ENCODE results near the gene JOSD2. TPM values are rescaled to one million over a fixed set of nuclear protein-coding genes. Genes with fewer than 3 reads are reported as not detected.

The JOSD2 gene
- total RNA-seq, 1 experiment from 2014 or later = 5.4 TPM

- no peak overlapping the region for H3K9ac ChIP-seq (ENCODE audit: extremely low read depth, insufficient read length, low read length)
- H2AK5ac ChIP-seq (ENCODE audit: insufficient read length, low read length) = no peak overlapping the region
- H3K79me1 ChIP-seq (ENCODE audit: insufficient read depth, low read depth, low read length, poor library complexity, severe bottlenecking) = no peaks in the 10 kb centered on the region
- H4K91ac ChIP-seq (ENCODE audit: insufficient read length, low read depth, low read length) = no peak overlapping the region
- H2BK12ac ChIP-seq (ENCODE audit: insufficient read length, low read depth, low read length) = no peak overlapping the region
- H3K4me2 ChIP-seq (ENCODE audit: insufficient read depth, insufficient read length, low read length) = no peak overlapping the region
- H3K14ac ChIP-seq (ENCODE audit: insufficient read depth, low read length) = no peak overlapping the region
- peaks cover 18% of the 10 kb centered on the region for H3K23me2 ChIP-seq (ENCODE audit: insufficient read length, low read depth, low read length, poor library complexity, severe bottlenecking)
- no peak overlapping the region for H3K18ac ChIP-seq (ENCODE audit: insufficient read length, low read depth, low read length)
- no peaks in the 10 kb centered on the region for H3K9me3 Mint-ChIP-seq
- H3K79me2 ChIP-seq (ENCODE audit: insufficient read depth, low read length) = no peaks in the 10 kb centered on the region
- TF ChIP-seq, protein P1, sequence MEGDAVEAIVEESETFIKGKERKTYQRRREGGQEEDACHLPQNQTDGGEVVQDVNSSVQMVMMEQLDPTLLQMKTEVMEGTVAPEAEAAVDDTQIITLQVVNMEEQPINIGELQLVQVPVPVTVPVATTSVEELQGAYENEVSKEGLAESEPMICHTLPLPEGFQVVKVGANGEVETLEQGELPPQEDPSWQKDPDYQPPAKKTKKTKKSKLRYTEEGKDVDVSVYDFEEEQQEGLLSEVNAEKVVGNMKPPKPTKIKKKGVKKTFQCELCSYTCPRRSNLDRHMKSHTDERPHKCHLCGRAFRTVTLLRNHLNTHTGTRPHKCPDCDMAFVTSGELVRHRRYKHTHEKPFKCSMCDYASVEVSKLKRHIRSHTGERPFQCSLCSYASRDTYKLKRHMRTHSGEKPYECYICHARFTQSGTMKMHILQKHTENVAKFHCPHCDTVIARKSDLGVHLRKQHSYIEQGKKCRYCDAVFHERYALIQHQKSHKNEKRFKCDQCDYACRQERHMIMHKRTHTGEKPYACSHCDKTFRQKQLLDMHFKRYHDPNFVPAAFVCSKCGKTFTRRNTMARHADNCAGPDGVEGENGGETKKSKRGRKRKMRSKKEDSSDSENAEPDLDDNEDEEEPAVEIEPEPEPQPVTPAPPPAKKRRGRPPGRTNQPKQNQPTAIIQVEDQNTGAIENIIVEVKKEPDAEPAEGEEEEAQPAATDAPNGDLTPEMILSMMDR (conservative IDR thresholded peaks at IDR 0.05) = no peak
- H3K9me3 ChIP-seq (ENCODE audit: control insufficient read depth, low read depth, low read length) = no peaks in the 10 kb centered on the region
- H2AFZ ChIP-seq (ENCODE audit: low read length) = no peak overlapping the region
- H3K4me1 Mint-ChIP-seq = peaks cover 22 to 44% of the 10 kb centered on the region in 2 experiments
- no peak overlapping the region for H2BK5ac ChIP-seq (ENCODE audit: insufficient read length, low read length)
- H2BK20ac ChIP-seq (ENCODE audit: low read depth, low read length, poor library complexity, severe bottlenecking) = no peak overlapping the region
- no peak overlapping the region for H2BK120ac ChIP-seq (ENCODE audit: low read depth, low read length, poor library complexity, severe bottlenecking)
- no peak overlapping the region for H3K27ac Mint-ChIP-seq
- H3T11ph ChIP-seq (ENCODE audit: low read length) = no peak overlapping the region
- no peak overlapping the region for H4K5ac ChIP-seq (ENCODE audit: insufficient read length, low read depth, low read length)
- no peaks in the 10 kb centered on the region for H4K20me1 ChIP-seq (ENCODE audit: control insufficient read depth, insufficient read depth, insufficient read length)
- peaks cover 89% of the 10 kb centered on the region for H3K27me3 Mint-ChIP-seq (ENCODE audit: low read depth)
- no CpG with 5 or more reads among the region's 10 CpGs for WGBS (ENCODE audit: extremely low coverage, insufficient read length, low lambda C conversion rate)
- no peaks in the 10 kb centered on the region; the same call in 1 of the 2 replicates for H3K4me1 ChIP-seq (ENCODE audit: insufficient read depth, low read length)
- DNase-seq = no peak
- H3K23ac ChIP-seq (ENCODE audit: insufficient read length, low read depth, low read length) = no peak overlapping the region
- no peak overlapping the region for H2BK15ac ChIP-seq (ENCODE audit: low read depth, low read length)
- H4K8ac ChIP-seq (replicated peaks; ENCODE audit: insufficient read length, low read depth, low read length) = no peak overlapping the region
- no peak overlapping the region for H3K4ac ChIP-seq (ENCODE audit: low read depth, low read length)
- H3K27me3 ChIP-seq (ENCODE audit: insufficient read depth, low read length) = peaks cover 5% of the 10 kb centered on the region; the same call in 1 of the 2 replicates
- no peaks in the 10 kb centered on the region; a peak in 2 of 7 replicates for H3K36me3 Mint-ChIP-seq (ENCODE audit: insufficient read depth in 1 of 3, low read depth in 3 of 3)
- no peak overlapping the region for H3K56ac ChIP-seq (ENCODE audit: insufficient read length, low read depth, low read length)
- H3K4me3 Mint-ChIP-seq = no peak overlapping the region; a peak in 1 of 5 replicates
- no peak overlapping the region for H3K27ac ChIP-seq (ENCODE audit: insufficient read length, low read depth, low read length)
Measured at GRCh38 chr19:50559636-50560035, 48.6 kb upstream of the JOSD2 start.

Measured in H9 (cell line).